ENCODE measurements around the gene ELAVL2.

GRCh38 chr9:23700359-23700758, 125.7 kb downstream of the ELAVL2 start:
- TF ChIP-seq ELF4 (IDR thresholded peaks at IDR 0.05), result no peak
- no peak for TF ChIP-seq CTBP1 (IDR thresholded peaks at IDR 0.05; ENCODE audit: borderline replicate concordance)
- TF ChIP-seq FOXM1 (IDR thresholded peaks at IDR 0.05; ENCODE audit: borderline replicate concordance), result no peak
- TF ChIP-seq NFRKB (IDR thresholded peaks at IDR 0.05), result no peak
- no peak for TF ChIP-seq LEF1 (IDR thresholded peaks at IDR 0.05; ENCODE audit: borderline replicate concordance)
- TF ChIP-seq PKNOX1 (IDR thresholded peaks at IDR 0.05), result no peak
